Measurements from ENCODE around the gene MUC3A.
"Not testable (repeated sequence)": the region's sequence is repeated elsewhere in the genome, so short reads cannot be mapped to it uniquely, and the experiment has no call there.

The MUC3A gene

DNA sequence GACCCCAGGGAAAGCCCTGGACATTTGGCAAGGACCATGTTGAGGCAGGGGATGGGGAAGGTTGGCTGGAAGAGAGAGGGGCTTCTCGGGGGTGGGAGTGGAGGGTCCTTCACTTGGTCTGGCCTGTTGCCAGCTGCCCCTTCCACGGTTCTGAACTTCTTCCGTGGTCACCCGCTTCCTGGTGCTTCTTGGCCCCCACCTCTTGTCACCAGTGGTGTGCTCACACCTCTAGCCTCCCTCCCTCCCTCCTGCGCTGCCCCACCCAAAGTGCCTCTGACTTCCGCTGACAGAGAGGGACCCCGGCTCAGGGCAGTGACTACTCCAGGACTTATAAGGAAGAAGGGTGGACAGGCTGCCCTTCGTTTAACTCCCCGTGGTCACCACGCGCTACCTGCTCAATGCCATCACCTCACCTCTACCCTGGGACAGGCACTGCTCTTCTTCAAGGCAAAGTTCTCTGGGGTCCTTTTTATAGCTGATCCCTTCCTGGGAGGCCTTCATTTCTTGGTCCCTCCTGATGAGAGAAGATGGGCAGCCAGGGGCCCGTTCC is 19.8 kb downstream of the MUC3A start, which contains the start of gene MUC12:
MUC12 (plus strand) TSS at position 500 of the 550 bp plus-strand sequence. CDS start 58 bp downstream, outside the sequence.
- in situ Hi-C loops (cut with HindIII; ENCODE audit: low sequenced_read_pairs) = no loop called here

DNA sequence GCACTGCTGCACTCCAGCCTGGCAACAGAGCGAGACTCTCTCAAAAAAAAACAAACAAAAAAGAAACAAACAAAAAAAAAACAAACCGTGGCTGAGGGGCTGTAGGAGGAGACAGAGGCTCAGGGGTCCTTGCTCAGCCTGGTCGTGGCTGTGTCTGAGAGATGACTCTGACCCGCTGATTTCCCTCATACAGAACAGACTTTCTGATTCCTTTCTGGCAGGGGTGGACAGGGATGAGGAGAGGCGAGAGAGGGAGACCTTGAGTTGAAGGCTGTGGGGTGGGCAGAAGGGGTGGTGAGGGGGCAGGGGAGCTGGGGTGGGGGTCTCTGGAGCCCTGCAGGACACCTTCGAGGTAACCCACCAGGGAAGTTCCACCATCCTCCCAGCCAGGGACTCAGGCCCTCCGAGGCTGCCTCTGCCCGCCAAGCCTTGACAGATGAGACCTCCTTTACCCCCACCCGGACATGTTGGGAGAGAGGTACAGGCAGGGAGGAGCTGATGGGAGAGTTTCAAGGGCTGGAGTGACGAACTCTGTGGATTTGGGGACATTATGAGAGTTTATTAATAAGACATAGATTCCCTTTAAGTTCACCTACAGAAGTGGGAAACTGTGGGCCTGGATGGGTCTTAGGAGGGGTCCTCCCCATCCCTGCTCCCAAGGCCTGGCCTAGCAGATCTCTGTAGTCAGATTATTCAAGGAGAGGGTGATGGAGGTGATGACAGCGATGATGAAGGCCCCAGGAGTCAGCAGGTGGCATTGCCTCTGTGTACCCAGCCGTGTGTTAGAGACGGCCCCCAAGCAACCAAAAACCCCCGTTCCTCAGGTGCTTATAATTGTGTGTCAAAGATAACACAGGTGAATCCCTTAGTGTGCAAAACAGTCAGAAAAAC is 22.0 kb downstream of the MUC3A start:
- in situ Hi-C loops (cut with HindIII; ENCODE audit: low sequenced_read_pairs) = no loop called here

DNA sequence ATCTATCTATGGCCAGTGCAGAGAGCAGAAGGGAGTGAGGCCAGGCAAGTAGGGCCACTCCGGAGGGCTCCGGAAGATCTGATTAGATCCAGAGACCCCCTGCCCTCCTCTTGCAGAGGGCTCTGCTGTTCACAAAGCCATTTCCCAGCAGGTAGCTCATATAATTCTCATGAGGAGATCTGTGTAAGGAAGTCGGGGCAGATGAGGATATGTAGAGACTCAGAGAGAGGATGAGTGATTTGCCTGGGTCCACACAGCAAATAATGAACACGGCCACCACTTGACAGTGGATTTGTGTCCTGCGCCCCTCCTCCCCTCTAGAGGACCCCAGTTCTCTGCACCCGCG is 22.6 kb downstream of the MUC3A start:
- in situ Hi-C loops (cut with HindIII; ENCODE audit: low sequenced_read_pairs) = no loop called here

DNA sequence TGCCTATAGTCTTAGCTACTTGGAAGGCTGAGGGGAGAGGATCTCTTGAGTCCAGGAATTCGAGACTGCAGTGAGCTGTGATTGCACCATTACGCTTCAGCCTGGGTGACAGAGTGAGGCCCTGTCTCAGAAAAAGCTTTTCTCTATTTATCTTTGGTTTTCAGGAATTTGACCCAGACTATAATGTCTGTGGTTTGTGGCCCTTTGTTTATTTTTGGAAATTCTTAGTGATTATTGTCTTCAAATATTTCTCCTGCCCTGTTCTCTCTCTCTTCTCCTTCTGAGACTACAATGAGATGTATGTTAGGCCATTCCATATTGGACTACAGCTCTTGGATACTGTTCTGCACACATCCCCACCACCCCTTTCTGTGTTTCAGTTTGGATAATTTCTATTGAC is 24.7 kb downstream of the MUC3A start:
- in situ Hi-C loops (cut with HindIII; ENCODE audit: low sequenced_read_pairs) = no loop called here

DNA sequence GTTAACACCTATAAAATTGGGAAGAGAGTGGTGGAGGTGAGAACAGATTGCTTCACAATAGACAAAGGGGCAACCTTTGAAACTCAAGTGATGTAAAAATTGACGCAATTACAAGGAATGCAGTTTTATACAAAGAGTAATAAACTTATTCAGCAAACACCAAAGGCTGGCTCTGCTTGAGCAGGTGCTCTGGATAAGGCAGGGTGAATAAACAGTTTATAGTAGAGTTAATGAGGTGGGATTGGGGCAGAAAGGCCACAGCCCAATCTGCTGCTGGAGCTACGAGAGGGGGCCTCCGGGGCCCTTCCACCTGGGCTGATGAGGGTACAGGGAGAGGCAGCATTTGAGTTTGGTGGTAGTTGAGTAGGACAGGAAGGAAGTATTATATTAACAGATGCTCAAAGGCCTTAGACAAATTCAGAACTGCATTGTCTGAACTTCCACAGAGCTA is 26.1 kb downstream of the MUC3A start:
- in situ Hi-C loops (cut with HindIII; ENCODE audit: low sequenced_read_pairs) = no loop called here

DNA sequence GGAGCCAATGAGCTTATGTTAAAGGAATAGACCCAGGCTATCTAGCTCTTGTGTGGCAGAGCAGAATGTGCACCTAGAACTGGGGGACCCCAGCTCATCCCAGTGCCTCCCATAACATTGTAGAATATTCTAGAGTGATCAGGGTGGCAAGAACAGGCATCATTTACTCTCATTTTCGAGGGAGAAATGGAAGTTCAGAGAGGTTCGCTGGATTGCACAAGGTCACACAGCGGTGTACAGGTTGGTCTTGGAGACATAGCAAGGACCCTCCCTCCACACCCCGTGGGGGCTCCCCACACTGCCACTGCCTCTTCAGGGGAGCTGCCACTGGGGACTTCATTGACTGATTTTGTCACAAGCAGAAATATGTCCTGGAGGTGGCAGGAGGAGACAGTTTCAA is 29.0 kb downstream of the MUC3A start:
- in situ Hi-C loops (cut with HindIII; ENCODE audit: low sequenced_read_pairs) = no loop called here

DNA sequence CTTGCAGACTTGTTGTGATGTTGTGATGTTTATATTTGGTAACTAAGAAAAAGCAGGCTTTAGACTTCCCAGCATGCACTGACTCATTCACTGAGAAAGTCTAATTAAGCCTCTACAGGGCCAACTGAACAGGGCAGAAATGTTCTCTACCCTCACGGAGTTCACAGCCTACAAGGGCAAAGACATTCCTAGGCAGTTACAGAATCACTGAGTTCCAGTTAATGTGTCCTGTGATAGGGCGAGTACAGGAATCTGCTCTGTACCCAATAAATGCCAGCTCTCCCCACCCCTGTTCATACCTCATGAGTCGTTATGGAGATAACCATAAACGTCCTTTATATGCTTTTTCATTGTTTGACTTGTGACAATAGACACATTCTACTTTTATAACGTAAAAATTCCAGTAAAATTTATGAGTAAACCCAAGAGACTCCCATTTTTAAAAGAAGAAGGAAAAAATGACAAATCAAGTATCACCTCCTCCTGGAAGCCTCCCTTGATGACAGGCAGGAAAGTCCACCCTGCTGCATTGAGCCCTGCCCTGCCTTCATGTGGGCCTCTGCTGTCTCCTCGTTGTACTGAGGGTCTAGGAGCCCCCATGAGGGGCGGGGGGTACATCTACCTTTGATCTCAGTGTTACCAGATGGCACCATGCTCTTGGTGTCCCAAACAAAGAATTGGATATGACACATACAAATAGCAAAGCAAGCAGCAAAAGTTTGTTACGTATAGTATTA is 34.3 kb downstream of the MUC3A start:
- in situ Hi-C loops (cut with HindIII; ENCODE audit: low sequenced_read_pairs) = no loop called here

DNA sequence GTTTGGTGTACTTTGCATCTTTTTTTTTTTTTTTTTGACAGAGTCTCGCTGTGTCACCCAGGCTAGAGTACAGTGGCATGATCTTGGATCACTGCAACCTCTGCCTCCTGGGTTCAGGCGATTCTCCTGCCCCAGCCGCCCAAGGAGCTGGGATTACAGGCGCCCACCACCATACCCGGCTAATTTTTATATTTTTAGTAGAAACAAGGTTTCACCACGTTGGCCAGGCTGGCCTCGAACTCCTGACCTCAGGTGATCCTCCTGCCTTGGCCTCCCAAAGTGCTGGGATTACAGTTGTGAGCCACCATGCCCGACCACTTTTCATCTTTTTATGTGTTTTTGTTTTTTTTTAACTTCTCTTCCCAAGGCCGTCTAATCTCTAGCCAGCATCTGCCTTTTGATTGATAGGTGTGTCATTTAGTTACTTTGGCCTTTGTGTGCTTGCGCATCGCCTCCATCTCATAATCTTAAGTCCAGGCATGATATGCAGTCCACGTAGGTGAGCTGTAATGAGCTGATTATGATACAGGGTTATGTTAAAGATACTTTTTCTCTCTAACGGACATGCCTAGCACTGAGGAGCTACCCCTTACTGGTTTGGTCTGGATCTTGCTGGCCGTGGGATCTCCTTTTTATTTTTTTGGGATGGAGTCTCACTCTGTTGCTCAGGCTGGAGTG is 35.0 kb downstream of the MUC3A start:
- in situ Hi-C loops (cut with HindIII; ENCODE audit: low sequenced_read_pairs) = not testable (repeated sequence)

DNA sequence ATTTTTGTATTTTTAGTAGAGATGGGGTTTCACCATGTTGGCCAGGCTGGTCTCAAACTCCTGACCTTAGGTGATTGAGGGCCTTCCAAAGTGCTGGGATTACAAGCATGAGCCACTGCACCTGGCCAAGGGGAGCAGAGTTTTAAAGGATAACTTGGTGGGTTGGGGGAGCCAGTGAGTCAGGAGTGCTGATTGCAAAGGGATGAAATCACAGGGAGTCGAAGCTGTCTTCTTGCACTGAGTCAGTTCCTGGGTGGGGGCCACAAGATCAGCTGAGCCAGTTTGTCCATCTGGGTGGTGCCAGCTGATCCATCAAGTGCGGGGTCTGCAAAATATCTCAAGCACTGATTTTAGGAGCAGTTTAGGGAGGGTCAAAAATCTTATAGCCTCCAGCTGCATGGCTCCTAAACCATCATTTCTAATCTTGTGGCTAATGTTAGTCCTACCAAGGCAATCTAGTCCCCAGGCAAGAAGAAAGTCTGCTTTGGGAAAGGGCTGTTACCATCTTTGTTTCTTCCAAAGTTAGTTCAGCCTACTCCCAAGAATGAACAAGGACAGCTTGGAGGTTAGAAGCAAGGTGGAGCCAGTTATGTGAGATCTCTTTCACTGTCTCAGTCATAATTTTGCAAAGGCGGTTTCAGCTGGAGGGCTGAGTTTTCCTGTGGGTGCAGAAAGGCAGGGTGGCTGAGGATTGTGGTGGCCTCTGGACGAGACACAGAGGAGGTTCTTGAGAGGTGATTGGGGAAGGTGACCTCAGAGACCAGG is 35.9 kb downstream of the MUC3A start:
- in situ Hi-C loops (cut with HindIII; ENCODE audit: low sequenced_read_pairs) = not testable (repeated sequence)

DNA sequence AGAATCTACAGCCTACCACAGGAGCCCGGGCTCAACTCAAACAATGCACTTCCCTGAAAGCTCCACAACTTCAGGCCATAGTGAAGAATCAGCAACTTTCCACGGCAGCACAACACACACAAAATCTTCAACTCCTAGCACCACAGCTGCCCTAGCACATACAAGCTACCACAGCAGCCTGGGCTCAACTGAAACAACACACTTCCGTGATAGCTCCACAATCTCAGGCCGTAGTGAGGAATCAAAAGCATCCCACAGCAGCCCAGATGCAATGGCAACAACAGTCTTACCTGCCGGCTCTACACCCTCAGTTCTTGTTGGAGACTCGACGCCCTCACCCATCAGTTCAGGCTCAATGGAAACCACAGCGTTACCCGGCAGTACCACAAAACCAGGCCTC is 42.3 kb downstream of the MUC3A start:
- in situ Hi-C loops (cut with HindIII; ENCODE audit: low sequenced_read_pairs) = no loop called here

DNA sequence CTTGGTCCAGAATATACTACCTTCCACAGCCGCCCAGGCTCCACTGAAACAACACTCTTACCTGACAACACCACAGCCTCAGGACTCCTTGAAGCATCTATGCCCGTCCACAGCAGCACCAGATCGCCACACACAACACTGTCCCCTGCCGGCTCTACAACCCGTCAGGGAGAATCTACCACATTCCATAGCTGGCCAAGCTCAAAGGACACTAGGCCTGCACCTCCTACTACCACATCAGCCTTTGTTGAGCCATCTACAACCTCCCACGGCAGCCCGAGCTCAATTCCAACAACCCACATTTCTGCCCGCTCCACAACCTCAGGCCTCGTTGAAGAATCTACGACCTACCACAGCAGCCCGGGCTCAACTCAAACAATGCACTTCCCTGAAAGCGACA is 42.9 kb downstream of the MUC3A start:
- in situ Hi-C loops (cut with HindIII; ENCODE audit: low sequenced_read_pairs) = not testable (repeated sequence)

DNA sequence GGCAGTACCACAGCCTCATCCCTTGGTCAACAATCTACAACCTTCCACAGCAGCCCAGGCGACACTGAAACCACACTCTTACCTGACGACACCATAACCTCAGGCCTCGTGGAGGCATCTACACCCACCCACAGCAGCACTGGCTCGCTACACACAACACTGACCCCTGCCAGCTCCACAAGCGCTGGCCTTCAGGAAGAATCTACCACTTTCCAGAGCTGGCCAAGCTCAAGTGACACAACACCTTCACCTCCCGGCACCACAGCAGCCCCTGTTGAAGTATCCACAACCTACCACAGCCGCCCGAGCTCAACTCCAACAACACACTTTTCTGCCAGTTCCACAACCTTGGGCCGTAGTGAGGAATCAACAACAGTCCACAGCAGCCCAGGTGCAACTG is 45.3 kb downstream of the MUC3A start:
- in situ Hi-C loops (cut with HindIII; ENCODE audit: low sequenced_read_pairs) = not testable (repeated sequence)

DNA sequence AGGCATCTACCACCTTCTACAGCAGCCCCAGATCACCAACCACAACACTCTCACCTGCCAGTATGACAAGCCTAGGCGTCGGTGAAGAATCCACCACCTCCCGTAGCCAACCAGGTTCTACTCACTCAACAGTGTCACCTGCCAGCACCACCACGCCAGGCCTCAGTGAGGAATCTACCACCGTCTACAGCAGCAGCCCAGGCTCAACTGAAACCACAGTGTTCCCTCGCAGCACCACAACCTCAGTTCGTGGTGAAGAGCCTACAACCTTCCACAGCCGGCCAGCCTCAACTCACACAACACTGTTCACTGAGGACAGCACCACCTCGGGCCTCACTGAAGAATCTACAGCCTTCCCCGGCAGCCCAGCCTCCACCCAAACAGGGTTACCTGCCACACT is 49.2 kb downstream of the MUC3A start:
- in situ Hi-C loops (cut with HindIII; ENCODE audit: low sequenced_read_pairs) = not testable (repeated sequence)

DNA sequence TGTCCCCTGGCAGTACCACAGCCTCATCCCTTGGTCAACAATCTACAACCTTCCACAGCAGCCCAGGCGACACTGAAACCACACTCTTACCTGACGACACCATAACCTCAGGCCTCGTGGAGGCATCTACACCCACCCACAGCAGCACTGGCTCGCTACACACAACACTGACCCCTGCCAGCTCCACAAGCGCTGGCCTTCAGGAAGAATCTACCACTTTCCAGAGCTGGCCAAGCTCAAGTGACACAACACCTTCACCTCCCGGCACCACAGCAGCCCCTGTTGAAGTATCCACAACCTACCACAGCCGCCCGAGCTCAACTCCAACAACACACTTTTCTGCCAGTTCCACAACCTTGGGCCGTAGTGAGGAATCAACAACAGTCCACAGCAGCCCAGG is 50.0 kb downstream of the MUC3A start:
- in situ Hi-C loops (cut with HindIII; ENCODE audit: low sequenced_read_pairs) = not testable (repeated sequence)

DNA sequence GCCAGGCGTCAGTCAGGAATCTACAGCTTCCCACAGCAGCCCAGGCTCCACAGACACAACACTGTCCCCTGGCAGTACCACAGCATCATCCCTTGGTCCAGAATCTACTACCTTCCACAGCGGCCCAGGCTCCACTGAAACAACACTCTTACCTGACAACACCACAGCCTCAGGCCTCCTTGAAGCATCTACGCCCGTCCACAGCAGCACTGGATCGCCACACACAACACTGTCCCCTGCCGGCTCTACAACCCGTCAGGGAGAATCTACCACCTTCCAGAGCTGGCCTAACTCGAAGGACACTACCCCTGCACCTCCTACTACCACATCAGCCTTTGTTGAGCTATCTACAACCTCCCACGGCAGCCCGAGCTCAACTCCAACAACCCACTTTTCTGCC is 50.7 kb downstream of the MUC3A start:
- in situ Hi-C loops (cut with HindIII; ENCODE audit: low sequenced_read_pairs) = loop anchor here (10.0 kb wide), 1 partner anchor 55 kb away; no protein-coding TSS in a partner anchor

DNA sequence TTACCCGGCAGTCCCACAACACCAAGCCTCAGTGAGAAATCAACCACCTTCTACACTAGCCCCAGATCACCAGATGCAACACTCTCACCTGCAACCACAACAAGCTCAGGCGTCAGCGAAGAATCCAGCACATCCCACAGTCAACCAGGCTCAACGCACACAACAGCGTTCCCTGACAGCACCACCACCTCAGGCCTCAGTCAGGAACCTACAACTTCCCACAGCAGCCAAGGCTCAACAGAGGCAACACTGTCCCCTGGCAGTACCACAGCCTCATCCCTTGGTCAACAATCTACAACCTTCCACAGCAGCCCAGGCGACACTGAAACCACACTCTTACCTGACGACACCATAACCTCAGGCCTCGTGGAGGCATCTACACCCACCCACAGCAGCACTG is 53.0 kb downstream of the MUC3A start:
- in situ Hi-C loops (cut with HindIII; ENCODE audit: low sequenced_read_pairs) = loop anchor here (10.0 kb wide), 1 partner anchor 52 kb away; no protein-coding TSS in a partner anchor

DNA sequence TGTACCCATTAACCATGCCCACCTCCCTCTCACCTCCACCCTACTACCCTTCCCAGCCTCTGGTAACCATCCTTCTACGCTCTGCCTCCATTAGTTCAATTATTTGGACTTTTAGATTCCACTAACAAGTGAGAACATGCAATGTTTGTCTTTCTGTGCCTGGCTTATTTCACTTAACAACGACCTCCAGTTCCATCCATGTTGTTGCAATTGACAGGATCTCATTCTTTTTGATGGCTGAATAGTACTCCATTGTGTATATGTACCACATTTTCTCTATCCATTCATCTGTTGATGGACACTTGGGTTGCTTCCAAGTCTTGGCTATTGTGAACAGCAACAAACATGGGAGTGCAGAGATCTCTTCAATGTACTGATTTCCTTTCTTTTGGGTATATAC is 58.0 kb downstream of the MUC3A start:
- in situ Hi-C loops (cut with HindIII; ENCODE audit: low sequenced_read_pairs) = loop anchor here (10.0 kb wide), 1 partner anchor 47 kb away; no protein-coding TSS in a partner anchor

DNA sequence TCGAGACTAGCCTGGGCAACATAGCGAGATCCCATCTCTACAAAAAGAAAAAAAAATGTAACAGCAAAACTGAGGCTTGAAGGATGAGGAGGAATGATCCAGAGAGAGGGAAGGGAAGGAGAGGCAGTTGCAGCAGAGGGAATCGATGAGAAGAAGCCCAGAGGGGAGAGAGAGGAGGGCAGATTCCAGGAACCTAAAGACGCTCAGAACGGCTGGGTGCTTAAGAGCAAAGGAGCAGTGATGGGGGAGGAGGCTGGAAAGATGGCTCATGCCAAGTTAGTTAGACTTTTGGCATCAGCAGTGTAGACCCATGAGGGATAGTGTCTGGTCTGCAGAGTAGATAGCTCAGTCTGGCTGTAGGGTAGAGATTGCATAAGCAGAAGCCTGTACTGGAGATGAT is 60.3 kb downstream of the MUC3A start:
- in situ Hi-C loops (cut with HindIII; ENCODE audit: low sequenced_read_pairs) = loop anchor here (10.0 kb wide), 1 partner anchor 45 kb away; no protein-coding TSS in a partner anchor

DNA sequence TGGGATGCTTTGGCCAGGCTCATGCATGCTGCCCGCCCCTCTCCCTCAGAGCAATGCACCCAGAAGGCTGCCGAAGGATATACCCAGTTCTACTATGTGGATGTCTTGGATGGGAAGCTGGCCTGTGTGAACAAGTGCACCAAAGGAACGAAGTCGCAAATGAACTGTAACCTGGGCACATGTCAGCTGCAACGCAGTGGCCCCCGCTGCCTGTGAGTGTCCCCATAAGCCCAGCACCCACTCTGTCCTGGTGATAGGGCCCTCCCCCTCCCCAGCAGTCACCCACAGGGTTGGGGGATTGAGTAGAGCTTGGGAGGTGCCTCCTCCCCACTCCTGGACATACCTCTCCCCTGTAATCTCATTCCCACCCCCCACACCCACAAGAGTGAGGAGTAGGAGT is 63.6 kb downstream of the MUC3A start:
- in situ Hi-C loops (cut with HindIII; ENCODE audit: low sequenced_read_pairs) = no loop called here

DNA sequence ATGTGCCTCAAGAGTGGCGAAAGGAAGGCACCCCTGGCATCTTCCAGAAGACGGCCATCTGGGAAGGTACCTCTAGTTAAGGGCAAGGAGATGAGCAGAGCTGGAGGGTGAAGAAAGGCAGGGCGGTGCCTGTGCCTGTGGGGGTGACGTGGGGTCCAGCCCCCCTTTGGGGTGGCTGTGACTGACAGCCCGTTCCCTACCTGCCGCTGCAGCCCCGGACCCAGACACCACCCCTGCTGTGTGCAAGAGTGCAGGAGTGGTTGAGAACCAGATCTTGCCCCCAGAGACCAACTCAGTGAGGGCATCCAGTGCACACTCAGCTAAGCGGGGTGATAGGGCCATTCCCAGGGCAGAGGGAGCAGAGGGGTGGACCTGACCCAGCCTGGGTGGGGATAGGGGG is 66.3 kb downstream of the MUC3A start:
- in situ Hi-C loops (cut with HindIII; ENCODE audit: low sequenced_read_pairs) = no loop called here
